Stimulated activated CD8-positive, alpha-beta memory T cell treated with anti-CD3 and anti-CD28 coated beads, Interleukin-15, amount 100 ng/mL, for 48 hours (primary cell): ENCODE results near the gene REXO1.
"Not testable (repeated sequence)": the region's sequence is repeated elsewhere in the genome, so short reads cannot be mapped to it uniquely, and the experiment has no call there.

Source experiments
- DNase-seq, 2 donors: peaks; one replicate each; pipeline ENCODE4 v3.0.0-alpha.2; 2020; ENCODE audit warnings: low read depth in 2 of 2

REXO1 gene, protein sequence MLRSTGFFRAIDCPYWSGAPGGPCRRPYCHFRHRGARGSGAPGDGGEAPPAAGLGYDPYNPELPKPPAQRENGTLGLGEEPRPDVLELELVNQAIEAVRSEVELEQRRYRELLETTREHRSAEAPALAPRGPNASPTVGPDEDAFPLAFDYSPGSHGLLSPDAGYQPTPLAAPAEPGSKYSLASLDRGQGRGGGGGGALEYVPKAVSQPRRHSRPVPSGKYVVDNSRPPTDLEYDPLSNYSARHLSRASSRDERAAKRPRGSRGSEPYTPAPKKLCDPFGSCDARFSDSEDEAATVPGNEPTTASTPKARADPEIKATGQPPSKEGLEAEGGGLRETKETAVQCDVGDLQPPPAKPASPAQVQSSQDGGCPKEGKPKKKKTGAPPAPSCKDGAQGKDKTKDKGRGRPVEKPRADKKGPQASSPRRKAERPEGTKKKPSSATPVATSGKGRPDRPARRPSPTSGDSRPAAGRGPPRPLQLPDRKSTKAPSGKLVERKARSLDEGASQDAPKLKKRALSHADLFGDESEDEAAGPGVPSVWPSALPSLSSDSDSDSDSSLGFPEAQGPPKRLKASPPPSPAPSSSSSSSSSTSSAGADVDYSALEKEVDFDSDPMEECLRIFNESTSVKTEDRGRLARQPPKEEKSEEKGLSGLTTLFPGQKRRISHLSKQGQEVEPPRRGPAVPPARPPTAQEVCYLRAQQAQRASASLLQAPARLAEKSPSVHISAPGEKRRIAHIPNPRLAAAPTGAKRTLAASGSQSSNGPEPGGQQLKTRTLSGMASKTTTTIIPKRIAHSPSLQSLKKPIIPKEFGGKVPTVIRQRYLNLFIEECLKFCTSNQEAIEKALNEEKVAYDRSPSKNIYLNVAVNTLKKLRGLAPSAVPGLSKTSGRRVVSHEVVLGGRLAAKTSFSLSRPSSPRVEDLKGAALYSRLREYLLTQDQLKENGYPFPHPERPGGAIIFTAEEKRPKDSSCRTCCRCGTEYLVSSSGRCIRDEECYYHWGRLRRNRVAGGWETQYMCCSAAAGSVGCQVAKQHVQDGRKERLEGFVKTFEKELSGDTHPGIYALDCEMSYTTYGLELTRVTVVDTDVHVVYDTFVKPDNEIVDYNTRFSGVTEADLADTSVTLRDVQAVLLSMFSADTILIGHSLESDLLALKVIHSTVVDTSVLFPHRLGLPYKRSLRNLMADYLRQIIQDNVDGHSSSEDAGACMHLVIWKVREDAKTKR

DNA sequence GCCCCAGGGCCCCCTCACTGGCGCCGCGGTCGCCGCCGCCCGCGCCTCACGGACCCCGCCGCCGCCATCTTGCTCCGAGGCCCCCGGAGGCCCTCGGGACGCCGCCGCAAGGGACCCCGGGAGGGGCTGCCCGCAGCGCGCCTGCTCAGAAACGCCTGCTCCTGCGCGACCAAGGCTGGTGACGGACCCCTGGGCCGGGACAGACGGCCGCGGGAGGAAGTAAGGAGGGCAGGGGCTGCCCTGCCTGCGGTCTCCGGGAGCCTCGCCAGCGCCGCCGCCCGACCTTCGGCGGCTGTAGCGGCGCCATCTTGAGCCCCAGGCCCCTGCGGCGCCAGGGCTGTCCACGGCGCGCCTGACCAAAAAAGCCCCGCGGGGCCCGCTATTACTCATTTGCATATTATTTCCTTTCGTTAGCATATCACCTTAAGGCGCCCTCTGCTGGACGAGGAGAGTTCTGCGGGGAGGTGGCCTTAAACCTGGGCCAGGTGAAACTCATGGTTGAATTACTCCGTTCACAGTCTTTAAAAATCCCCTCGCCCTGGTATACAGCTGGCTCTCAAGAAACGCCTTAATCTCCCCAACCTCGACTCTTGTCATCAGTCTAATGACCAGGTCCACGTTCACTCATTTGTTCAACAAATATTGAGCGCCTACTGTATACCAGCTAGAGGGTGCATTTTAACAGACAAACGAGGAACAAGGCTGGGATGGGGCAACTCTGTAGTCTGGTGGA, at the start of gene REXO1:
REXO1 (minus strand) TSS at position 85 of the 733 bp plus-strand sequence. CDS start 125 bp downstream, outside the sequence.
- DNase-seq: peak; percentile 91

GRCh38 chr19:1896508-1896907, 48.2 kb upstream of the REXO1 start:
- DNase-seq: no peak

GRCh38 chr19:1893791-1894190, 45.5 kb upstream of the REXO1 start:
- DNase-seq: no peak

DNA sequence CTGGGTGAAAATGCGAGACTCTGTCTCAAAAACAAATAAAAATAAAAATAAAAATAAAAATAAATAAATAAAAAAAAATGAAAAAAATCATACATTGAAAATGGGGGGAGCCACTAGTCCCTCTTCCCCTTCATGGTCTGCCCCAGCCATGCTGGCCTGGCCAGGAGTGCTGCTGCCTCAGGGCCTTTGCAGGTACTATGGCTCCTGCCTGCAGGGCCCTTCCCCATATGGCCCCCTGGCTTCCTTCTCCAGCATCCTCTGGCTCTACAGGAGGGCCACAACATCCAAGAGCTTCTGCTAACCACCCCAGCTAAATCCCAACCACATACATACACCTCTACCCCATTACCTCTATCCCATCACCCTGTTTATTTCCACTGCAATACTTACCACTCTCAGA, 41.6 kb upstream of the REXO1 start:
- DNase-seq: no peak

GRCh38 chr19:1888385-1888784, 40.1 kb upstream of the REXO1 start:
- DNase-seq: no peak

- DNase-seq: not testable (repeated sequence)
Measured at GRCh38 chr19:1886360-1886759, 38.1 kb upstream of the REXO1 start.

GRCh38 chr19:1885398-1886119, 37.3 kb upstream of the REXO1 start, which contains the start of gene ABHD17A:
Gene ABHD17A (minus strand): TSS chr19:1885496. CDS start chr19:1881566, 3,930 bp downstream.
- peak; percentile 94 for DNase-seq

- DNase-seq: no peak
Measured at GRCh38 chr19:1884719-1885334, 36.5 kb upstream of the REXO1 start.

DNA sequence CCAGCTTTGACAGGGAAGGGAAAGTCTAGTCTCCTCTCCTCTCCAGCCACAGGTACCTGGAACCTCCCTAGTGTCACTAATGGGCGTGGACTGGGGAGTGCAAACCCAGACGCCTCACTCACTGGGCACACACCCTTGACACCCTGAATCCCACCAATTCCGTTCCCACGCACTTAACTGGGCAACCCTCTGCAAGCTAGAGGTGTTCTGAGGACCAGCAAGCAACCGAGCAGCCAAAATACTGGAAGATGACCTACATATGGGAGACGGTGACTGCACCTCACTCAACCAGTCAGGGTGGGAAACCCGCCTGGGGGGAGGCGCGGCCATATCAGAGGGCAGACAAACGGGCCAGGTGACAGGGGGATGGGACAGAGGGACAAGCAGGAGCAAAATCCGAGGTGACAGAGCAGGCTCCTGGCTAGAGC, 36.0 kb upstream of the REXO1 start:
- no peak for DNase-seq

- DNase-seq: no peak
Measured at GRCh38 chr19:1883784-1884183, 35.5 kb upstream of the REXO1 start.

DNA sequence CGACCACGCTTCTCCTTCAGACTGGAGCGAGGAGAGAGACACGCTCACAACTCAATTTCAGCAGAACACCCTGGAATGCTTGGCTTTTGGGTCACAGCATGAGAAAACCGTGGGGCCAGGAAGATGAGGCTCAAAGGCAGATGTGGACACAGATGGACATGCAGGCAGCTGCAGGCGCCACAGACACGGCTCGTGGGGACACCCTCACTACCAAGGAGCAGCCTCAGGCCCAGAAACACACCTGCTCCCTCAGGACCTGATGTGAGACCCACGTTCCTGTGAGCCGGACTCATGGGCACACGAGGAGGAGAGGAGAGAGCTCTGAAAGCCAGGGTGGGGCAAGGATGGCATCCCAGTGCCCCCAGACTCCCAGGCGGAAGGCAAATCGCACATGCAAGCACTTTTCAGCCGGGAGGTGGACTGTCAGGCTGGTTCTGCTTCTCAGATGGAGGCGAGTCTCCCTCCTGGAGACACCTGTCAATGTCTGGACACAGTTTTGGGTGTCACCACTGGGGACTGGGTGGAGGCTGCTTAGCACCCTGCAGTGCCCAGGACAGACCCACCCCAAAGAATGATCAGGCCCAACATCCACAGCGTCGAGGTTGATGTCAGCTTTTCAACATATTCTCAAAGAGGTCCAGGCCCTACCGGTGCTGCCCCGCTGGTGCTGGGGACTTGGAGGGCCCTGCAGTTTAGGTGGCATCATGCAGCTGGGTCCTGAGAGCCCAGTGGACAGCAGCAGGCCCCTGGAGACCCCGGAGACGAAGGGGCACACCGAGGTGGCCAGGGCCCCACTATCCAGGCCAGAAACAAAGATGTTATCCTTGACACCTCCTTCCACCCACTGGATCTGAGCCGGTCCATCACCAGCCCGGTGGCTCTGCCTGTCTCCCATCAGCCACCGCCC, 34.8 kb upstream of the REXO1 start:
- DNase-seq: no peak

- peak in 1 of 2 donors; percentile 73 for DNase-seq
Measured at GRCh38 chr19:1882089-1882785, 34.0 kb upstream of the REXO1 start.

GRCh38 chr19:1881393-1882088, 33.3 kb upstream of the REXO1 start:
- not testable (repeated sequence) for DNase-seq

DNA sequence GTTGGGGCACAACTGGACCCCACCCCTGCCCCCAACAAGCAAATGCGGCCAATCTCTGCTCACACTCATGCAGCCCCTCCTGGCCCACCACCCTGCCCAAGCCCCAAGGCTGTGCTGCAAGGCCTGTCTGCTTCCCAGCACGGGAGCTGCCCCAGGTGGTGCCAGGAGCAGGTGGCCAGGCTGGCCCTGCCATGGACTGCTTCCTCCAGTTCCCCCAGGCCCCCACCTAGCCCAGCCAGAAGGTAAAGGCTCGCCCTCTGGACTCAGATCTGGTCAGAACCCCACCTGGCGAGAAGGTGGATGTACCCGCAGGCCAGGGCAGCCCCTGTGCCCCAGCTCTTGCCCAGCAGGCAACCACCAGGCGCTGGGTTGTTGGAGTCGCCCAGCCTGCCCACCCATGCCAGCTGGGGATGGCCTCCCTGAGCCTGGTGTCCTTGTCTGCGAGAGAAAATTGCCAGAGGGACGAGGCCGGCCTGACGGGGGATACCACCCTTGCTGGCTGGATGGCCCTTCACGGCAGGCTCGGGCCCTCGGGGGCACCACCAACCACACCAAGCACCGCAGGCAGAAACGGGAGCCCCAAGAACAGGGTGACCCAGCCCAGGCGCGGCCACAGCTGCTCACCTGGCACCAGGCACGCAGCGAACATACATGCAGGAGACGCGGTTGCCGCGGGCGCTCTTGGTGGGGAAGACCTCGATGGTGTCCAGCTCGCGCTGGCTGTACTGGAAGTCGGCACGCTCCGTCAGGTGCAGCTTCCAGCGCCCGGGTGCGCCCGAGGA, 32.5 kb upstream of the REXO1 start:
- no peak for DNase-seq

DNA sequence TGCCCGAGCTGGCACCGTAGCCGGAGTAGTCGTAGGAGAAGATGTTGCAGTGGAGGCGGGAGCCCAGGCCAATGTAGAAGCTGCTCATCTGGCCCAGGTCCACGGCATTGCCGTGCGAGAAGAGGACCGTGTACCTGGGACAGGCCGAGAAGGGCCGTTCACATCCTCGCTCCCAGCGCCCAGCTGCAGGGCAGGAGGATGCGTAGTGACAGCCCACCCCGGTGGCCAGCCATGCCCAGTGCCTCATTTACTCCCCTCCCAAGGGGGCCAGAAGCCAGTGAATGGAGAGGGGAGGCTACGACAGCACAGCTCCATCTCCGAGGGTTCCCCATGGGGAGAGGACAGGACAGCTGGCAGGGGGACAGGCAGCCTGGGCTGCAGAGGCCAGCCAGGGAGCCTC, 31.7 kb upstream of the REXO1 start:
- DNase-seq: not testable (repeated sequence)

DNA sequence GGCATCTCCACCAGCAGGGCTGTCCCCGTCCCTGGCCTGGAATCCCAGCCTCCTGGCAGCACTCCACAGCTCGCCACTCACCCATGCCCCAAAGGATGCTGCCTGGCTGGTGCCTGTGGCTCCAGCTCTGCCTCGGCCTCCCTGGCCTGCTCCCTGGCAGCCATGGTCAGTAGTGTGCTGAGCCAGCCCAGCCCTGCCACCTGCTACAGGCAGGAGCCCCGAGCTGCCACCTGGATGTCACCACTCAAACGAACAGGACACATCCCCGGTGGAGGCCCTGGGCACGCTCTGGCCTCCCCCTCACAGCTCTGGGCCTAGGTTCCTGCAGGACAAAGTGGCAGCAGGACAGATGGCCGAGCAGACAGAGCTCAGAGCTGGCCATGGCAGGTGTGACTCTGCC, 30.3 kb upstream of the REXO1 start:
- DNase-seq: not testable (repeated sequence)

DNA sequence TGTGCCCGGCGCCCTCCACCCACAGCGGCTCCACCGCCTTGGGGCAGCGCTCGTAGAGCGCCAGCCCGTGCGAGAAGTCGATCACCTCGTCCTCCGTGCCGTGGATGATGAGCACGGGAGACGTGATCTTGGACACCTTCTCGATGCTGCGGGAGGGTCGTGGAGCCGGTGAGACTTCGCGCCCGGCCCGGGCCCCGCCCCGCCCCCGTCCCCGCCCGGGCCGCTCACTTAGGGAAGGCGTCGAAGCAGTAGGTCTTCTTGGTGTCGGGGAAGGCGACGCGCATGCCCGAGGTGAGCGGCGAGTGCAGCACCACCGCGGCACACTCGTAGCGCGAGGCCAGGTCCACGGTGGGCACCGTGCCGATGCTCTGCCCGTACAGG, 29.0 kb upstream of the REXO1 start:
- DNase-seq: not testable (repeated sequence)
